Measurements from ENCODE around the gene PLAAT3. TPM values are rescaled to one million over a fixed set of nuclear protein-coding genes. Genes with fewer than 3 reads are reported as not detected.

PLAAT3 gene
- total RNA-seq, 1 experiment from 2014 or later = 3.6 TPM

- peak; percentile 41 for DNase-seq (ENCODE audit: unreplicated experiment)
- H3K27ac Mint-ChIP-seq (ENCODE audit: low read depth, unreplicated experiment) = peak overlapping the region; percentile 84
- H3K36me3 Mint-ChIP-seq (ENCODE audit: insufficient read depth, unreplicated experiment) = peaks cover 12% of the 10 kb centered on the region
- H3K9me3 Mint-ChIP-seq (ENCODE audit: unreplicated experiment) = peaks cover 8% of the 10 kb centered on the region
- no peak for TF ChIP-seq CTCF (IDR thresholded peaks at IDR 0.05; ENCODE audit: unreplicated experiment)
- CTCF ChIA-PET = interaction anchor here (0.6 to 1.6 kb wide), 2 partner anchors 14 to 87 kb away, joined by 3 read pairs; no protein-coding TSS in a partner anchor
- POLR2A ChIA-PET = interaction anchor here (0.9 to 1.5 kb wide), 4 partner anchors 12 to 95 kb away, joined by 3 to 5 read pairs (median 3); no protein-coding TSS in a partner anchor
- no peaks in the 10 kb centered on the region for H3K27me3 Mint-ChIP-seq (ENCODE audit: insufficient read depth, unreplicated experiment)
- peaks cover 9% of the 10 kb centered on the region for H3K4me1 Mint-ChIP-seq (ENCODE audit: insufficient read depth, unreplicated experiment)
- BruUV-seq (replicated peaks) = no TSS peak
- H3K4me3 Mint-ChIP-seq (ENCODE audit: unreplicated experiment) = peak overlapping the region; percentile 63
- intact Hi-C loops (cut with micrococcal nuclease) = no loop called here
Measured at GRCh38 chr11:63573881-63574855, 40.1 kb downstream of the PLAAT3 start.

- Mint-ChIP-seq H3K4me1 (ENCODE audit: insufficient read depth, unreplicated experiment) (peaks cover 22% of the 10 kb centered on the region), H3K36me3 (ENCODE audit: insufficient read depth, unreplicated experiment) (peaks cover 12% of the 10 kb centered on the region), H3K9me3 (ENCODE audit: unreplicated experiment) (peaks cover 8% of the 10 kb centered on the region), H3K4me3 (ENCODE audit: unreplicated experiment) (no peak overlapping the region), H3K27ac (ENCODE audit: low read depth, unreplicated experiment) (peak overlapping the region; percentile 33), H3K27me3 (ENCODE audit: insufficient read depth, unreplicated experiment) (no peaks in the 10 kb centered on the region)
- no TSS peak for BruUV-seq (replicated peaks)
- POLR2A ChIA-PET = no interaction called here
- CTCF ChIA-PET = no interaction called here
- no peak for TF ChIP-seq CTCF (IDR thresholded peaks at IDR 0.05; ENCODE audit: unreplicated experiment)
- DNase-seq (ENCODE audit: unreplicated experiment) = no peak
- intact Hi-C loops (cut with micrococcal nuclease) = no loop called here
Measured at GRCh38 chr11:63572026-63572688, 42.1 kb downstream of the PLAAT3 start.

GRCh38 chr11:63569570-63569969 is 44.7 kb downstream of the PLAAT3 start:
- intact Hi-C loops (cut with micrococcal nuclease) = no loop called here
- no peak overlapping the region for H3K4me3 Mint-ChIP-seq (ENCODE audit: unreplicated experiment)
- DNase-seq (ENCODE audit: unreplicated experiment) = no peak

More at GRCh38 chr11:63569570-63569969, 44.7 kb downstream of the PLAAT3 start:
- Mint-ChIP-seq H3K27me3 (ENCODE audit: insufficient read depth, unreplicated experiment) (no peaks in the 10 kb centered on the region), H3K36me3 (ENCODE audit: insufficient read depth, unreplicated experiment) (peaks cover 17% of the 10 kb centered on the region), H3K4me1 (ENCODE audit: insufficient read depth, unreplicated experiment) (peaks cover 40% of the 10 kb centered on the region), H3K9me3 (ENCODE audit: unreplicated experiment) (peaks cover 8% of the 10 kb centered on the region), H3K27ac (ENCODE audit: low read depth, unreplicated experiment) (no peak overlapping the region)
- ChIA-PET CTCF (no interaction called here), POLR2A (no interaction called here)
- TF ChIP-seq CTCF (IDR thresholded peaks at IDR 0.05; ENCODE audit: unreplicated experiment) = no peak
- no TSS peak for BruUV-seq (replicated peaks)
